ENCODE results near the gene PTH1R.

Gene PTH1R

GRCh38 chr3:46850468-46850779 is 27.1 kb upstream of the PTH1R start:
- no peak for DNase-seq

GRCh38 chr3:46851364-46852333 is 25.9 kb upstream of the PTH1R start:
- no peak for DNase-seq

- DNase-seq: no peak
Observed at GRCh38 chr3:46852334-46852720, 25.2 kb upstream of the PTH1R start.

GRCh38 chr3:46852839-46853355 is 24.6 kb upstream of the PTH1R start:
- DNase-seq: no peak

- no peak for DNase-seq
Observed at GRCh38 chr3:46853441-46854415, 23.8 kb upstream of the PTH1R start.

DNA sequence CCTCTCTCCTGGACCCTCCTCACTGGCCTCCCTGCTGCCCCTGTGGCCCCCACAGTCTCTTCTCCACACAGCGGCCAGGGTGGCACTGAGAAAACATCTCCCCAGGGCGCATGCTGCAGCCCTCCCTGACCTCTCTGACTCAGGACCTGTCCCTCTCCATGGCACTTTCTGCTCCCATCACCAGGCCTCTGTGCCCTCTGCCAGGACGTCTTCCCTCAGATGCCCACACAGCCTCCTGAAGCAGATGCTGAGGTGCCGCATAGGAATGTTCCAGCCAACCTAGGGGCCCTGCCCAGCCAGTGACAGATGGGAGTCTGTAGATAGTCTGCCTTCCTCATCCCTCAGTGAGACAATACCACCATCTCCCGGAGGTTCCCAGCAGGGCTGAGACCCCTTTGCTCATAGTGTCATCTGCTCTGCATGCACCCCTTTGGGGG is 22.9 kb upstream of the PTH1R start:
- no peak for DNase-seq

GRCh38 chr3:46856576-46857471 is 20.7 kb upstream of the PTH1R start:
- DNase-seq: no peak

DNA sequence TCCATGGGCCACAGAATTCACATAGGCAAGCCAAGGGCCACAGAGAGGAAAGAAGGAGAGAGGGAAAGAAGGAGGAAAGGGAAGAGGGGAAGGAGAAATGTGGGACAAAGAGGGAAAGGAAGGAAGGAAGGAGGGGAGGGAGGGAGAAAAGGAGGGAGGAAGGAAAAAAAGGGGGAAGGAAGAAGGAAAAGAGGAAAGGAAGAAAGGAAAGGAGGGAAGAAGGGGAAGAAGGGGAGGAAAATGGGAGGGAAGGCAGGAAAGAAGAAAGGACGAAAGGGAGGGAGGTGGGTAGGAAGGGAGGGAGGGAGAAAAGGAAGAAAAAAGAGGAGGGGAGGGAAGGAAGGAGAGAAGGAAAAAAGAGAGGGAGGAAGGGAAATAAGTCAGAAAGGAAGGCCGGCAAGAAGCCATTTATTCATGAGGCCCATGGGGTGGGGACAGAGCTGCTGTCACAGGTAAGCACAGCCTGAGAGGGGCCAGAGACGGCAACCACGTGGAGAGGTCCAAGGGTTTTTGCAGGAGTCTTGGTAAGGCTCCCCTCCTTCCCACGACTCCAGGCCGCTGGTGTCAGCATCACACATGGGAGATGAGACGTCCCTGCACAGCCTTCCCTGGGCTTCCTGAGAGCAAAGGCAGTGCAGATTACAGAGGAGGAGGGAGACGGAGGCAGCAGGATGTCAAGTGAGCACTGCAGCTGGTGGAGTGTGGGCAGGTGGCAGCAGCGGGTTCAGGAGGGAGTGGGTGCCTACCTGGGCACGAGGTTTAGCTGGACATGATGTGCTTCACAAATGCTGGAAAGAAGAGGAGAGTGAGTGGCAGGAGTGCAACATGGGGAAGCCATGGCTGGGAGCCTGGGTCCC is 19.8 kb upstream of the PTH1R start:
- DNase-seq: no peak

DNA sequence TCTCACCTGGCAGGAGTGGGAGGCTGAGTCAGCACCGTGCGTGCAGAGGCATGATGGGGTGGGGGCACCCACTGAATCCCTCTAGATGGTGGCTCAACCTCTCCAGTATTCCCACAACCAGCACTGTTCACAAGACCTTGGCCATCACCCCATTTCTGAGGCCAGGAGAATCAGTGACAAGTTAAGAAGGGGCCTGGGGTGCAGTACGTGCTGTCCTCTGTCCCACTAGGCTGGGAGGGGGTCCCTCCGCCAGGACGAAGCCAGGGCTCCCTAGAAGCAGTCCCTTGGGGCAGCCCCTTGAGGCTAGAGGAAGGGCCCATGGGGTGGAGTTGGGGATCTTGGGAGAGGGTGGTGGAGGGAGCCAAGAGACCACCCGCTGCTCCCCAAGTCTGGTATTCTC is 19.1 kb upstream of the PTH1R start:
- DNase-seq: no peak

GRCh38 chr3:46859001-46859710 is 18.4 kb upstream of the PTH1R start:
- DNase-seq: no peak

GRCh38 chr3:46860017-46860809 is 17.3 kb upstream of the PTH1R start:
- DNase-seq: peak; percentile 24

GRCh38 chr3:46860810-46861604 is 16.5 kb upstream of the PTH1R start:
- no peak for DNase-seq

DNA sequence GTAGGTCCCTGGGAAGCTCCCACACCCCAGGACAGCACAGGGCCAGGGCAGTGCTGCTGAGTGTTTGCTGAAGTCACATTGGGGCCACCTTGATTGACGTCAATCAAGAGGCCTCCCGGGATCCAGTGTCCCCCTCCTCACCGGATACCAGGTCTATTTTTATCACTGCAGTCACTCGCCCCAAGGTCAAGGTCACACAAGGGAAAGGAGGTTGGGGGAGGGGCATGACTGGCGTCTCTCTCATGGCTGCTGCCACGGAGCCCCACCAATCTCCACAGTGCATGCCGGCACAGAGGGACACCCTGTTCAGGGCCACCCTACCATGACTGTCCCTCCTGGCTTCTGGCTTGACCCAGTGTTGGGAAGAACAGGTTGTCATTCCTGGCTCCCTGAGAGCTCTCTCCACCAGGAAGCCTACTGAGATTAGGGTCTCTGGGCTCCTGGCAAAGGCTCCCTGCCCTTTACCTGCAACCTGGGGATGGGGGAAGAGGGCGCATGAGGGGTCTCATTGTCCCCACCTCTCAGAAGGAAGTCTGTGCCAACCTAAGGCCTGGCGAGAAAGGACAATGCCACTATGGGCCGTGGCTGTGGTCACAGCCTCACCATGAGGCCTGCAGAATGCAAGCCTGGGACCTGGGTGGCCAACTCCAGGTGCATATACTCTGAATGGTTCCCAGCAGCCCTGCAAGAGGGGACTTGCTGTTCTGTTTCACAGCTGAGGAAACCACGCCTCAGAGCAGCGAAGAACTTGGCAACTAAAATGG is 15.7 kb upstream of the PTH1R start:
- DNase-seq: no peak

- DNase-seq: no peak
Observed at GRCh38 chr3:46862369-46863025, 15.0 kb upstream of the PTH1R start.

DNA sequence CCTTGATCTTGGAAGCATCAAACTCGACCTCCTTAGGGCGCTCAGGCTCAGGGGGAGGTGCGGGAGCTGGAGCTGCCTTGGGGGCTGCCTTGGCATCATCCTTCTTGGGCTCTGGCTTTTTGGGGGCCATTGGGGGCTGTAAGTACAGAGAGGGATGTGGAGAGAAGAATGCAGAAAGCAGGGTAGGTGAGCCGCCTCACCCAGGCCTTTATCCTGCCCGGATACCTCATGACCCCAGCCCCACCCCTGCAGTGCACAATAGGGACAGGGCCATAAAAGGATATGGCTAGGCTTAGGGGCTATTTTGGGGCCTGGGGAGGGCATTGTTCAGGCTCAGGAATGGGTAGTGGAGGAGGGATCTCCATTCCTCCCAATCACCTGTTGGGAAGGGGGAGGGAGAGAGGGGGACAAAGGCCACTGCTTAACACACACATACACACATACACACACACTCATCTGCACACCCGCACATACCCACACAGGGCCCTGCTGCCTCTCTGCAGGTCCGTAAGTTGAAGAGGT is 14.2 kb upstream of the PTH1R start, which contains the start of gene MYL3:
MYL3 (minus strand) TSS at position 184 of the 522 bp plus-strand sequence; CDS start at position 130, 54 bp downstream.
- DNase-seq: no peak

- DNase-seq: no peak
Observed at GRCh38 chr3:46864061-46864881, 13.2 kb upstream of the PTH1R start.
